Cortex of kidney (tissue), 1 donor: ENCODE results near the gene ZNF860.
"Not testable (repeated sequence)": the region's sequence is repeated elsewhere in the genome, so short reads cannot be mapped to it uniquely, and the experiment has no call there.

ENCODE experiments used
- DNase-seq: peaks from one replicate; lab custom pipeline; 2025; lab: John Stamatoyannopoulos, UW

Gene ZNF860

GRCh38 chr3:31960793-31961431 lies 20.6 kb upstream of the ZNF860 start:
- no peak for DNase-seq

DNA sequence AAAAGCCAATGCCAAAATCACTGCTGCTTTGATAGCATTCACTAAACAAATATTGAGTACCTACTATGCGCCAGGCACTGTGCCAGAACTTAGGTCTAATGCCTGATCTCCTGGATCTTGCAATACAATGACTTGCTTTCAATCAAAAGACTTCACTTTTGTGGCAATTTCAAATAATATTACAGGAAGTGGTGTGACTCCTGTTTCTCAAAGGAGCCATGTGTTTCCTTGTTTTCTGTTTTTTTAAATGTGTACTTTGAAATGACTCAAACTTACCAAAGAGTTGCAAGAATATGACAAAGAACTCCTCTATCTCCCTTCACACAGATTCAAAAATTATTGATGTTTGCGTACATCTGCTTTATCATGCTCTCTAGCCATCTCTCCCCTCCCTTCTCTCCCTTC lies 18.7 kb upstream of the ZNF860 start:
- DNase-seq: no peak

DNA sequence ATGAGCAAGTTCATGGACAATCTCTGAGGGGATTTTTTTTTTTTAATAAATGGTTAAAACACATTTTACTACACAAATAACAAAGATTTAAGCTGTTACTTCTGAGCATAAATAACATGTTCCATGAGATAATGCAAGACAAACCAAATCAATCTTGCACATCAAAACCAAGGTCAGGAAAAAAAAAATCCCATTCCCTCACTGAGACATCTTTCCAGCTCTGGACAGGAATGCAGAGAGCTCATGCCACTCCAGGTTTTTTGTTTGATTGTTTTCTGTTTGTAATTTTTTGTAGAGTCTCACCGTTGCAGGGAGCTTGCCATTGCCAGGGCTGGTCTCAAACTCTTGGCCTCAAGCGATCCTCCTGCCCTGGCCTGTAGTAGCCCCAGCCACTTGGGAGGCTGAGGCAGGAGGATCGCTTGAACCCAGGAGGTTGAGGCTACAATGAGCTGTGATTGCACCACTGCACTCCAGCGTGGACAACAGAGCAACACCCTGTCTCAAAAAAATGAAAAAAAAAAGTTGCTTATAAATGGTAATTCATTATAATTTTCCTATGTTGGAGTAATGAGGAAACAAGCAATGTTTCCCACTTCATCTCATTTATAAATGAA lies 14.5 kb upstream of the ZNF860 start:
- DNase-seq: no peak

GRCh38 chr3:31967592-31967991 lies 14.0 kb upstream of the ZNF860 start:
- DNase-seq: no peak

DNA sequence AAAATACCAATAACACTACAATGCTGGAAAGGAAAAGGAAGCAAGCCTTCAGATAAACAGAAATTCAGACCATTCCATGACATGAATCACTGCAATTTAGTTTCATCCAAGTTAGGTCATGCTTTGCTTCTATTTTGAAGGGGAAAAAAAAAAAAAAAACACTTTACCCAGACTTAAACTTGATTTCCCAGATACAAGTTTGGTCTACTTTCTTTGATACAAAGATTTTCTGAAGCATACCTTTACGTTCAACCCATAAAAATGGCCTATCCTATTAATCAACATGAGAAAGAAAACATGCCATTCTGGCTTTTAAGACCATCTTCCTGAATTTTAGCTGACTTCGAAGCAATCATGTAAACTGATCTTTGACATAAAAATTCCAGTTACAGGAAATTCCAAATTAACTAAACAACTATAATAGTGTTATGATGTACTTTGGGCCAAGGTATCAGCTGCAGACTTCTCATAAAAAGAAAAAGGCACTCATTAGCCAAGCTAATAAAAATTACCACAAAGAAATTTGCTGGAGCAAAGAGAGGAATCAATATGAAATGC lies 13.1 kb upstream of the ZNF860 start:
- no peak for DNase-seq

GRCh38 chr3:31968927-31969418 lies 12.6 kb upstream of the ZNF860 start:
- no peak for DNase-seq

- no peak for DNase-seq
These were observed 9.9 kb upstream of the ZNF860 start for GRCh38 chr3:31971607-31972006.

DNA sequence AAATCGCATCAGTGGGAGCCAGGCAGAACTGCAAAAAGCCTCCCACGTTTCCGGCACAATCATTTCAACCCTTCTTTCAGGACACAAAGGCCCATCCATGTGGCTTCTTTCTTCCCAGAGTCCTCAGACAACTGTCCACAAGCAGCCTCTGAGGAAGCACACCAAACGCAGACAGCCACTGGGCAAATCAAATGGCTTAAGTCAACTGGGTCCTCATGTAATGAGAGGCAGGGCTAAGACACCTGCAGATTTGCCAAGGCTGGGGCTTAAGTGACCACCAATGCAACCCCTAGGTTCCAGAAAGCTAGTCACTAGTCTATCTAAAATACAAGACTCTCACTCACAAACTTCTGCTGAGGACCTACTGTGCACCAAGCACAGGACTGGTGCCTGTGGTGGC lies 8.5 kb upstream of the ZNF860 start:
- DNase-seq: no peak

- DNase-seq: no peak
These were observed 7.7 kb upstream of the ZNF860 start for GRCh38 chr3:31973837-31974236.

DNA sequence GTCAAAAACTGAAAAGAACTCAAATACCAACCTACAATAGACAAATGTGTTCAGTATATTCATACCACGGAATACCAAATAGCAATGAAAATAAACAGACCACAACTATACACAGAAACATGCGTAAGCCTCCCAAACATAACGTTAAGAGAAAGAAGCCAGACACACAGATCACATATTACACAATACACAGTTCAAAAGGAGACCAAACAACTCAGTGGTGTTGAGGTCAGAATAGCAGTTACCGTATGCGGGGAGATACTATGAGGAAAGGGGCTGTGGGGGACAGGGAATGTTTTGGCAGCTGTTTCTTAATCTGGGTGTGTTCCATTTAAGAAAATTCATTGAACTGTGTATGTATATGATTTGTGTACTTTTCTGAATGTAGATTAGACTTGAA lies 7.1 kb upstream of the ZNF860 start:
- DNase-seq: no peak

DNA sequence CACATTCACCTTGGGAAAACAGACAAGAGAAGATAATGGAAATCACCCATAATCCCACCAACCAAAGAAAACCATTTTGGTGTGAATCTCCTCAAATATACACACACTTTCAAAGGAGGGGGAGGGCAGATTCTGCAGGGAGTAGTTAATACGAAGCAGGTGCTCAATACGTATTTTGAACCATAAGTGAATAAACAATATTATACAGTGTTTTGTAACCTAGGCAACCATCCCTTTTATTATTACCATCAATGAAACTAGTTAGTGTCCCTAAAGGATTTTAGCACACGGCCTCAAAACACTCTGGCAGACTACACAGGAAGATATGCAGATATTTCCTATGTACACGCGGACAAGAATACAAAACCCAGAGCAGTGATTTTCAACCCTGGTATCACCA lies 6.6 kb upstream of the ZNF860 start:
- no peak for DNase-seq

- DNase-seq: no peak
These were observed 5.2 kb upstream of the ZNF860 start for GRCh38 chr3:31976302-31976701.

DNA sequence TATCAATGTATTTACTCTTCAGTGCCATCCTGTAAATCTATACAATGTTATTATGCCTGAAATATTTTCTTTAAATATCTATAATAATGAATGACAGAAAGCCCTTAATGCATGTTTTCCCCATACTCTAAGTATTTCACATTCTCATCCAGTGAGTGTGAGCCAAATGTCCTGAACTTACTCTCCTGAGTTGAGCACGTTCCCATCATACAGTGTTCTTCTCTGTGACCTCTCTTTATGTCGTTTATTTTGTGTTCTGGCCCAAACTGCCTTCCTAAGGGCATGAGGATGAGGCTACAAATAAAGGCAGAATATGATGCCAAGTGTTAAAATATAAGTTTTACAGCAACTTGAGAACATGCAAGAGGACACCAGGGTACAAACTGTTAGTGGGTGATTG lies 3.8 kb upstream of the ZNF860 start:
- DNase-seq: no peak

GRCh38 chr3:31978553-31978952 lies 3.0 kb upstream of the ZNF860 start:
- no peak for DNase-seq

DNA sequence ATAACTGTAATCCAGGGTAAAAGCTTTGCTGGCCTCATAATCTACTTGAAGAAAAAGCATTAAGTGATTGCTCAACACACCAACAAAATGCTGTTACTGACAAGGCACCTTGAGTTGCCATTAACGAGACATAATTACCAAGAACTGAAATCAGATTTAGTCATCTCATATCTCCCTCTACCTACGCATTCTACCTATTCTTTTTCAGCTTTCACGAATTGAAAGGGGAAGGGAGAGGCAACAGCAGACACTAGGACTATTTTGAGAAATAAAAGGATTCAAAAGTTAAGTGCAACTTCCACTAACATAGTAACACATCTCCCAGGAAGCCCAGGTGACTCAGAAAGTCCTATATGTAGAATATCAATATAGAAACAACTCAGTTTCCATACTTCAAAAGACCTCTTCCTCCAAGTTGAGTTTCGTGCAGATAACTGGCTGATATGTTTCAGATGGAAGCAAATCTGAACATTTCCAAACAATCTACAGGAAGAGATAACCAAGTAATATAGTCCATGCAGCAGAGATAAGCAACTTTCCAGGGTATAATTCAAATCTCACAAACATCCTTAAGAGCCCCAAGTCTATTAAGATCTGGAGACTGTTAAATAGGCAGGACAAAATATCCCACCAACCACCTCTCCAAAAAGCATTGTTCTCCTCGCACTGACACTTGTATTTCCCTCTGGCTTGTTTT lies 2.4 kb upstream of the ZNF860 start:
- no peak for DNase-seq

DNA sequence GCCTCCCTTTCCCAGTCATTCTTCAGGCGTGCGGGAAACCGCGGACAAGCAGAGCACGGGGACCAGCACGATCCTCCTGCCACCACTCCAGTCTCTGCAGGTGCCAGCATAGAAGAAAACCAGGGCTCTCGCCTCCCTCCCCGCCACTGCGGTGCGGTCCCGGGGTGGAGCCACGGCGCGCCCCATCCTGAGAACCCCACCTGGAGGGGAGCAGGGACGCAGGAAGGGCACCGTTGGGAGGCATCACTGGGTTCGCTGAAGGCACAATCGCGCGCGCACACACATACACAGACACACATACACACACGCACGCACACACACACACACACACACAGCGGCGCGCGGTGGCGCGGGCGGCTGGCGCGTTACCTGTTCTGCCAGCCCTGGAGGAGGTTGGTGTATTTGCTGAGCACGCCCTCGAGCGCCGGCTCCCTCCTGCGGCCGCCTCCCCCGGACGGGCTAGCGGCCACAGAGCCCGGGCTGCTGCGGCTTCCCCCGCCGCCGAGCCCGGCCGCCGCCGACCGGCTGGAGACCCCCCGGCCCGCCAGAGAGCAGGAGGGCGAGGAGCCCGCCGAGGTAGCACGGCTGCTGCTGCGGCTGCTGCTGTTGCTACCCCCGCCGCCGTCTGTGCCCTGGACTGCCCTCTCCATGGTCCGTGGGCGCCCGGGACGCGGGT lies 882 bp upstream of the ZNF860 start:
- no peak for DNase-seq

- DNase-seq: no peak
These were observed 2.8 kb downstream of the ZNF860 start for GRCh38 chr3:31984321-31984720.

DNA sequence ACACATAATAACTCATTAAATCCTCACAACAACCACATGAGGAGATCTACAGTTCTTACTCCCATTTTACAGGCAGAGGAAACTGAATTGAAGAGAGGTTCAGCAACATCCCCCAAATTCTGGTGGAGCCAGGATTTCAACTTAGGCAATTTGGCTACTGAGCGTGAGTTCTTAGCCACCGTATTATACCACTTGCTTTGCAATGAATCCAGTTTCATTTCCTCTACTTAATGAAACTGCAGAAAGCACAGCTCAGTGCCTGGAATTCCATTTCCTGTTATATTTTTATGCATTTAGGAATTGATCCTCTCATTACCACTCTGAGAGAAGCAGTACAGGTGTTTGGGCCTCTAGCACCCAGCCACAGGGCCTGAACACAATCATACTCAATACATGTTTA lies 4.3 kb downstream of the ZNF860 start:
- DNase-seq: no peak

- DNase-seq: no peak
These were observed 6.7 kb downstream of the ZNF860 start for GRCh38 chr3:31988271-31988670.

DNA sequence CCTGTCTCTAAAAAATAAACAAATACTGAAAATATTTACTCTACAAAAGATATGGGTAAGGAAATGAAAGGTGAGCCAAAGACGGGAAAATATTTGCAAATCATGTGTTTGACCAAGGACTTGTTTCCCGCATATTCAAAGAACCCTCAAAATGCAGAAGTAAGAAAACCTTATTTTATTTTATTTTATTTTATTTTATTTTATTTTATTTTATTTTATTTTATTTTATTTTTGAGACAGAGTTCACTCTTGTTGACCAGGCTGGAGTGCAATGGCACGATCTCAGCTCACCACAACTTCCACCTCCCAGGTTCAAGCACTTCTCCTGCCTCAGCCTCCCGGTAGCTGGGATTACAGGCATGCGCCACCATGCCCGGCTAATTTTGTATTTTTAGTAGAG lies 11.4 kb downstream of the ZNF860 start:
- not testable (repeated sequence) for DNase-seq

DNA sequence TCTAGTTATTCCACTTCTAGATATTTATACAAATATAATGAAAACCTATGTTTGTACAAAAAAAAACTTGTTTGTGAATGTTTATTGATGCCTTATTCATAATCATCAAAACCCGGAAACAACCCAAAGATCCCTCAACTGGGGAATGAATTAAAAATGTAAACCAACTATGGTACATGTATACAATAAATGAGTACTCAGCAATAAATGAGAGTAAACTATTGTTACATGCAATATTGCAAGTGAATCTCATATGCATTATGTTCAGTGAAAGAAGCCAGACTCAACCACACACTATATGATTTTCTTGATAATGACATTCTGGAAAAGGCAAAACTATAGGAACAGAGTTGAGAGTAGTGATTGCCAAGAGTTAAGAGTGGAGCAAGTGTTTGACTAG lies 12.3 kb downstream of the ZNF860 start:
- no peak for DNase-seq

- DNase-seq: not testable (repeated sequence)
These were observed 13.5 kb downstream of the ZNF860 start for GRCh38 chr3:31995026-31995425.

- DNase-seq: no peak
These were observed 14.6 kb downstream of the ZNF860 start for GRCh38 chr3:31996195-31996594.
